Left ventricle myocardium superior (tissue), 1 donor: ENCODE measurements around the gene NCOA1. TPM values are rescaled to one million over a fixed set of nuclear protein-coding genes. Genes with fewer than 3 reads are reported as not detected.

ENCODE experiments used
- ATAC-seq: fragments of 200-7000 bp; cut with Tn5 transposase; one replicate; pipeline ENCODE4 v1.9.1; 2020; ENCODE audit warnings: mild to moderate bottlenecking, moderate library complexity
- DNase-seq: peaks from one replicate; pipeline ENCODE4 v3.0.0-alpha.2; 2020
- intact Hi-C: fragments of 100-400 bp; cut with micrococcal nuclease; formaldehyde crosslinking; loops from one replicate; pipeline ENCODE4 v1.11.0; 2022
- total RNA-seq: library from RNA; stranded (reverse); fragmentation: NEBNext Ultra II Directional; extraction: Animal tissue kit (Norgen Biotek cat#: 25700); gene quantifications from one replicate; pipeline ENCODE4 v1.2.1, GENCODE V29; 2021
- donor health status: DM: no; HTN: yes; CAD: no; lungs with severe emphysema.

NCOA1 gene
- total RNA-seq, 1 donor from 2014 or later: 34.3 TPM

GRCh38 chr2:24611631-24612030 is 120.6 kb downstream of the NCOA1 start:
- no peak for DNase-seq
- no peak for ATAC-seq
- intact Hi-C loops: no loop called here

- intact Hi-C loops: no loop called here
- ATAC-seq (peak; percentile 65), DNase-seq (no peak)
Observed at GRCh38 chr2:24613154-24613814, 122.2 kb downstream of the NCOA1 start.

GRCh38 chr2:24616616-24617015 is 125.6 kb downstream of the NCOA1 start:
- DNase-seq (no peak), ATAC-seq (no peak)
- intact Hi-C loops: no loop called here

GRCh38 chr2:24617424-24617823 is 126.4 kb downstream of the NCOA1 start:
- no peak for DNase-seq
- intact Hi-C loops: no loop called here
- no peak for ATAC-seq

- intact Hi-C loops: no loop called here
- no peak for ATAC-seq
Observed at GRCh38 chr2:24618144-24618543, 127.1 kb downstream of the NCOA1 start.

GRCh38 chr2:24618680-24619079 is 127.6 kb downstream of the NCOA1 start:
- ATAC-seq (no peak), DNase-seq (no peak)
- intact Hi-C loops: no loop called here

More at GRCh38 chr2:24618144-24618543, 127.1 kb downstream of the NCOA1 start:
- no peak for DNase-seq

GRCh38 chr2:24620936-24621335 is 129.9 kb downstream of the NCOA1 start:
- DNase-seq: no peak
- intact Hi-C loops: no loop called here
- ATAC-seq: no peak

GRCh38 chr2:24621779-24622538 is 130.9 kb downstream of the NCOA1 start:
- ATAC-seq (no peak), DNase-seq (no peak)
- intact Hi-C loops: no loop called here

- intact Hi-C loops: no loop called here
- ATAC-seq (no peak), DNase-seq (no peak)
Observed at GRCh38 chr2:24623535-24623934, 132.5 kb downstream of the NCOA1 start.

- intact Hi-C loops: no loop called here
- ATAC-seq: no peak
- DNase-seq: no peak
Observed at GRCh38 chr2:24625728-24626127, 134.7 kb downstream of the NCOA1 start.

- intact Hi-C loops: no loop called here
- peak; percentile 40 for ATAC-seq
Observed at GRCh38 chr2:24626131-24626530, 135.1 kb downstream of the NCOA1 start.

GRCh38 chr2:24628746-24629145 is 137.7 kb downstream of the NCOA1 start:
- no peak for DNase-seq
- intact Hi-C loops: no loop called here
- no peak for ATAC-seq

More at GRCh38 chr2:24626131-24626530, 135.1 kb downstream of the NCOA1 start:
- no peak for DNase-seq

GRCh38 chr2:24632172-24632571 is 141.1 kb downstream of the NCOA1 start:
- ATAC-seq (no peak), DNase-seq (no peak)
- intact Hi-C loops: no loop called here

GRCh38 chr2:24635181-24635580 is 144.1 kb downstream of the NCOA1 start:
- ATAC-seq: no peak
- intact Hi-C loops: no loop called here
- DNase-seq: no peak

- intact Hi-C loops: no loop called here
- ATAC-seq (no peak), DNase-seq (no peak)
Observed at GRCh38 chr2:24638568-24638967, 147.5 kb downstream of the NCOA1 start.

GRCh38 chr2:24642351-24642750 is 151.3 kb downstream of the NCOA1 start:
- ATAC-seq: no peak
- DNase-seq: no peak
- intact Hi-C loops: no loop called here

- DNase-seq: no peak
- intact Hi-C loops: no loop called here
- no peak for ATAC-seq
Observed at GRCh38 chr2:24643051-24643450, 152.0 kb downstream of the NCOA1 start.

- ATAC-seq (no peak), DNase-seq (no peak)
- intact Hi-C loops: no loop called here
Observed at GRCh38 chr2:24644032-24644431, 153.0 kb downstream of the NCOA1 start.

- ATAC-seq (no peak), DNase-seq (no peak)
- intact Hi-C loops: no loop called here
Observed at GRCh38 chr2:24650997-24651642, 160.1 kb downstream of the NCOA1 start.

- DNase-seq (no peak), ATAC-seq (no peak)
- intact Hi-C loops: no loop called here
Observed at GRCh38 chr2:24651643-24652003, 160.6 kb downstream of the NCOA1 start.
